ENCODE measurements around the gene TUBGCP2.

The TUBGCP2 gene

GRCh38 chr10:133339708-133340380 is 31.2 kb upstream of the TUBGCP2 start:
- DNase-seq: no peak

- DNase-seq: no peak
Observed at GRCh38 chr10:133338080-133339071, 29.7 kb upstream of the TUBGCP2 start.

- no peak for DNase-seq
Observed at GRCh38 chr10:133337370-133337725, 28.7 kb upstream of the TUBGCP2 start.

GRCh38 chr10:133336577-133337369 is 28.1 kb upstream of the TUBGCP2 start, which contains the start of gene CALY:
TSS of gene CALY (minus strand) at chr10:133336896. CDS start at chr10:133328989, 7,907 bp downstream.
- peak; percentile 62 to 80 for DNase-seq

GRCh38 chr10:133336118-133336576 is 27.5 kb upstream of the TUBGCP2 start:
- DNase-seq: no peak

GRCh38 chr10:133335246-133336117 is 26.8 kb upstream of the TUBGCP2 start:
- DNase-seq: peak; percentile 67 to 84

- peak; percentile 39 to 46 for DNase-seq
Observed at GRCh38 chr10:133334503-133335245, 26.0 kb upstream of the TUBGCP2 start.

- no peak for DNase-seq
Observed at GRCh38 chr10:133332936-133333699, 24.4 kb upstream of the TUBGCP2 start.

GRCh38 chr10:133329491-133330202 is 21.0 kb upstream of the TUBGCP2 start:
- DNase-seq: peak; percentile 81 to 91

GRCh38 chr10:133328358-133329343 is 20.0 kb upstream of the TUBGCP2 start:
- DNase-seq: no peak

GRCh38 chr10:133327651-133328357 is 19.1 kb upstream of the TUBGCP2 start:
- no peak for DNase-seq

- no peak for DNase-seq
Observed at GRCh38 chr10:133326745-133327650, 18.3 kb upstream of the TUBGCP2 start.

GRCh38 chr10:133326223-133326551 is 17.5 kb upstream of the TUBGCP2 start:
- DNase-seq: no peak

GRCh38 chr10:133325440-133326222 is 17.0 kb upstream of the TUBGCP2 start:
- no peak for DNase-seq

GRCh38 chr10:133324857-133325260 is 16.2 kb upstream of the TUBGCP2 start:
- DNase-seq: no peak

Data from stimulated activated CD4-positive, alpha-beta T cell treated with anti-CD3 and anti-CD28 coated beads, Interleukin-4, amount 100 ng/mL, for 4 hours (primary cell).